ENCODE data around the gene CCDC71. TPM values are rescaled to one million over a fixed set of nuclear protein-coding genes. Genes with fewer than 3 reads are reported as not detected.

CCDC71 gene
- total RNA-seq, 2 experiments from 2014 or later = 23.4 to 27.9 TPM

GRCh38 chr3:49171119-49171774, 5.1 kb upstream of the CCDC71 start, which contains the start of gene KLHDC8B:
Gene KLHDC8B, plus strand, starts transcription at chr3:49171598. Its CDS starts 1,172 bp downstream, at chr3:49172770.
- peaks cover 11% of the 10 kb centered on the region for H3K4me1 ChIP-seq (ENCODE audit: insufficient read depth, low read length, poor library complexity, severe bottlenecking)
- H2AFZ ChIP-seq (ENCODE audit: low read length) = peak within 1 kb of the TSS; percentile 76
- H3K9me3 ChIP-seq (ENCODE audit: low read length) = peaks cover 4% of the 10 kb centered on the region; the same call in 1 of the 2 replicates
- peak; percentile 76 for DNase-seq (ENCODE audit: low spot score)
- POLR2A ChIA-PET = no interaction called here
- H4K20me1 ChIP-seq (ENCODE audit: insufficient read depth, low read length) = no peaks in the 10 kb centered on the region
- intact Hi-C loops (cut with micrococcal nuclease; ENCODE audit: unreplicated experiment) = loop anchor here (1.0 kb wide), 1 partner anchor 278 kb away; no protein-coding TSS in a partner anchor
- H3K4me2 ChIP-seq (ENCODE audit: low read length) = peak within 1 kb of the TSS; percentile 79
- no TSS peak for BruUV-seq (replicated peaks)
- H3K9me2 ChIP-seq (ENCODE audit: insufficient read depth, low read length) = no peaks in the 10 kb centered on the region
- TF ChIP-seq CTCF (conservative IDR thresholded peaks at IDR 0.05; ENCODE audit: low read length) (peak; percentile 91), EZH2phosphoT487 (IDR thresholded peaks at IDR 0.05; ENCODE audit: borderline replicate concordance, low read depth, low read length) (no peak)
- H3K79me2 ChIP-seq (ENCODE audit: insufficient read depth, low read depth, low read length) = no peaks in the 10 kb centered on the region
- H3K27ac ChIP-seq (ENCODE audit: low read depth, low read length, poor library complexity, severe bottlenecking) = no peak within 1 kb of the TSS
- CTCF ChIA-PET (ENCODE audit: unreplicated experiment) = no interaction called here
- H3K4me3 ChIP-seq (ENCODE audit: low read depth, low read length, poor library complexity, severe bottlenecking) = peak within 1 kb of the TSS; percentile 60
- no peaks in the 10 kb centered on the region for H3K36me3 ChIP-seq (ENCODE audit: insufficient read depth, low read length)

- peak overlapping the region; percentile 60 for H3K4me3 ChIP-seq (ENCODE audit: low read depth, low read length, poor library complexity, severe bottlenecking)
- H3K9me2 ChIP-seq (ENCODE audit: insufficient read depth, low read length) = no peaks in the 10 kb centered on the region
- DNase-seq (ENCODE audit: low spot score) = no peak
- peak overlapping the region; percentile 76; the same call in 1 of the 2 replicates for H2AFZ ChIP-seq (ENCODE audit: low read length)
- H3K9me3 ChIP-seq (ENCODE audit: low read length) = peaks cover 4% of the 10 kb centered on the region; the same call in 1 of the 2 replicates
- intact Hi-C loops (cut with micrococcal nuclease; ENCODE audit: unreplicated experiment) = loop anchor here (1.0 kb wide), 1 partner anchor 279 kb away; no protein-coding TSS in a partner anchor
- peaks cover under 1% of the 10 kb centered on the region; the same call in 1 of the 2 replicates for H3K79me2 ChIP-seq (ENCODE audit: insufficient read depth, low read depth, low read length)
- H3K4me1 ChIP-seq (ENCODE audit: insufficient read depth, low read length, poor library complexity, severe bottlenecking) = peaks cover 12% of the 10 kb centered on the region
- no TSS peak for BruUV-seq (replicated peaks)
- ChIA-PET POLR2A (no interaction called here), CTCF (ENCODE audit: unreplicated experiment) (interaction anchor here (0.9 kb wide), 1 partner anchor 169 kb away, joined by 3 read pairs; the partner anchor contains the start of gene USP4)
- TF ChIP-seq EZH2phosphoT487 (IDR thresholded peaks at IDR 0.05; ENCODE audit: borderline replicate concordance, low read depth, low read length) (no peak), CTCF (conservative IDR thresholded peaks at IDR 0.05; ENCODE audit: low read length) (no peak)
- no peaks in the 10 kb centered on the region for H4K20me1 ChIP-seq (ENCODE audit: insufficient read depth, low read length)
- H3K27ac ChIP-seq (ENCODE audit: low read depth, low read length, poor library complexity, severe bottlenecking) = no peak overlapping the region
- no peaks in the 10 kb centered on the region for H3K36me3 ChIP-seq (ENCODE audit: insufficient read depth, low read length)
- H3K4me2 ChIP-seq (ENCODE audit: low read length) = peak overlapping the region; percentile 79; the same call in 1 of the 2 replicates
Measured at GRCh38 chr3:49170744-49171118, 4.6 kb upstream of the CCDC71 start.

Measured in OCI-LY7 (cell line).